Chondrocyte (in vitro differentiated cells): ENCODE results near the gene GFAP. TPM values are rescaled to one million over a fixed set of nuclear protein-coding genes. Genes with fewer than 3 reads are reported as not detected.

Experiments
- DNase-seq: peaks from one replicate; pipeline ENCODE4 v3.0.0; 2021; ENCODE audit warnings: mixed read lengths, low spot score
- H3K27ac Mint-ChIP-seq: one replicate; pipeline ENCODE4 v1.8.0; 2021; ENCODE audit warnings: mild to moderate bottlenecking, moderate library complexity, mixed read lengths; ENCODE audit not compliant: unreplicated experiment
- H3K27me3 Mint-ChIP-seq: 2 replicates; pipeline ENCODE4 v1.8.0; 2021; ENCODE audit warnings: low read depth, mixed read lengths
- H3K36me3 Mint-ChIP-seq: 2 replicates; pipeline ENCODE4 v1.8.0; 2021; ENCODE audit warnings: low read depth, mixed read lengths
- H3K4me1 Mint-ChIP-seq: 2 replicates; pipeline ENCODE4 v1.8.0; 2021; ENCODE audit warnings: low read depth, mild to moderate bottlenecking, mixed read lengths
- H3K4me3 Mint-ChIP-seq: one replicate; pipeline ENCODE4 v1.8.0; 2021; ENCODE audit warnings: mild to moderate bottlenecking, moderate library complexity, mixed read lengths; ENCODE audit not compliant: unreplicated experiment
- H3K9me3 Mint-ChIP-seq: 2 replicates; pipeline ENCODE4 v1.8.0; 2021; ENCODE audit warnings: low read depth, mixed read lengths
- CTCF ChIP-seq: fragments of 200-600 bp; sonication (generic); IDR thresholded peaks from 2 replicates; pipeline ENCODE4 v1.5.0; 2021; ENCODE audit warnings: antibody characterized with exemption, mild to moderate bottlenecking, moderate library complexity
- total RNA-seq: library from RNA; stranded (reverse); gene quantifications from 3 replicates; pipeline ENCODE4 v1.2.1, GENCODE V29; 2021

Gene GFAP
- total RNA-seq, 1 donor from 2014 or later: 0.55 TPM

DNA sequence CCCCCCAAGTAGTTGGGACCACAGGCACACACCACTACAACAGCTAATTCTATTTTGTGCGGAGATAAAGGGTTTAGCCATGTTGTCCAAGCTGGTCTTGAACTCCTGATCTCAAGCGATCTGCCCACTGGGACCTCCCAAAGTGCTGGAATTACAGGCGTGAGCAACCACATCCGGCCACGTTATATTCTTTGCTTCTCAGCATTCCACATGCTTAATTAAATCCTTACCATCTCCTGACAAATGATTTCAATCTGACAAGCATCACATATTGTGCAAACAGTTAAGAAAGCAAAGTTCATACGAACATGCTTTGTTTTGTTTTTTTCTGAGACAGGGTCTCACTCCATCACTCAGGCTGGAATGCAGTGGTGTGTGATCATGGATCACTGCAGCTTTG is 49.4 kb downstream of the GFAP start:
- Mint-ChIP-seq H3K27me3 (no peaks in the 10 kb centered on the region), H3K4me3 (no peak overlapping the region), H3K4me1 (no peaks in the 10 kb centered on the region), H3K9me3 (no peaks in the 10 kb centered on the region), H3K27ac (no peak overlapping the region), H3K36me3 (peaks cover 25% of the 10 kb centered on the region)
- TF ChIP-seq CTCF: no peak
- no peak for DNase-seq

DNA sequence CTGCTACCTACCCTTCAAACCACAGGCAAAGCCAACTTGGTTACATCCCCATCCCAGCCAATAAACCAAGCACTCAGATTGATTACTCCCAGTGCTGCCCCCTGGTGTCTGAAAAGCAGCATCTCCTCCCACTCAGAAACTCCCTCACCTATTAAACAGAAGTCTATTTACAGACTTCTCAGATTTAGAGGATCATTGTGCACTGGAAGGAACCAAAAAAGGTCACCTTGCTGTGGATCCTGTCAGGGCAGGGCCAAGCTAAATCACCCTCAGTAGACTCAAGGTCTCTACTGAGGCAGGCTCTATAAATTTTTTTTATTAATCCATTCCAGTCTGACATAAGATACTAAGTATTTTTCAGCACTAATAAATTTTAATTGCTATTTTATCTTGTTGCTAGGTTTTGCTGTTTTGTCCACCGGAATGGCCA is 50.1 kb downstream of the GFAP start:
- Mint-ChIP-seq H3K4me1 (no peaks in the 10 kb centered on the region), H3K9me3 (no peaks in the 10 kb centered on the region), H3K27ac (no peak overlapping the region), H3K27me3 (no peaks in the 10 kb centered on the region), H3K36me3 (peaks cover 21% of the 10 kb centered on the region), H3K4me3 (no peak overlapping the region)
- DNase-seq: no peak
- peak; percentile 95 for TF ChIP-seq CTCF

DNA sequence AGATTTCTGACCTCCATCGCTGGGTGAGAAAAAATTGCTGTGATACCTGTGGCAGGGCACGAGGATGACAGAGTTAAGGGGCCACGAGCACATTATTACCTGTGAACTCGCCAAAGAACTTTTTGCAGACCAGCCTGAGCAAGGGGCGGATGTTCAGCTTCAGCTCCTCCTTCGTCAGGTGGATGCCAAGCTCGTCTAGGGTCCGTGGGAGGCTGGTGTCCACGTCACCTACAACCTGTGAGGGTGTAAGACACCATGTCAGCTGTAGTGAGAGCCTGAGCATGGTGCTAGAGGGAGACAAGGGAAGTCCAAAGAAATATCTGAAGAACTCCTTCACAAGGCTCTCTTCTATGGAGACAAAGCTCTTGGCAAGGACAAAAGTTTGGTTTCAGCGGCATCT is 50.5 kb downstream of the GFAP start:
- Mint-ChIP-seq H3K4me3 (no peak overlapping the region), H3K27ac (no peak overlapping the region), H3K36me3 (peaks cover 24% of the 10 kb centered on the region), H3K4me1 (no peaks in the 10 kb centered on the region), H3K27me3 (no peaks in the 10 kb centered on the region), H3K9me3 (no peaks in the 10 kb centered on the region)
- TF ChIP-seq CTCF: no peak
- no peak for DNase-seq

DNA sequence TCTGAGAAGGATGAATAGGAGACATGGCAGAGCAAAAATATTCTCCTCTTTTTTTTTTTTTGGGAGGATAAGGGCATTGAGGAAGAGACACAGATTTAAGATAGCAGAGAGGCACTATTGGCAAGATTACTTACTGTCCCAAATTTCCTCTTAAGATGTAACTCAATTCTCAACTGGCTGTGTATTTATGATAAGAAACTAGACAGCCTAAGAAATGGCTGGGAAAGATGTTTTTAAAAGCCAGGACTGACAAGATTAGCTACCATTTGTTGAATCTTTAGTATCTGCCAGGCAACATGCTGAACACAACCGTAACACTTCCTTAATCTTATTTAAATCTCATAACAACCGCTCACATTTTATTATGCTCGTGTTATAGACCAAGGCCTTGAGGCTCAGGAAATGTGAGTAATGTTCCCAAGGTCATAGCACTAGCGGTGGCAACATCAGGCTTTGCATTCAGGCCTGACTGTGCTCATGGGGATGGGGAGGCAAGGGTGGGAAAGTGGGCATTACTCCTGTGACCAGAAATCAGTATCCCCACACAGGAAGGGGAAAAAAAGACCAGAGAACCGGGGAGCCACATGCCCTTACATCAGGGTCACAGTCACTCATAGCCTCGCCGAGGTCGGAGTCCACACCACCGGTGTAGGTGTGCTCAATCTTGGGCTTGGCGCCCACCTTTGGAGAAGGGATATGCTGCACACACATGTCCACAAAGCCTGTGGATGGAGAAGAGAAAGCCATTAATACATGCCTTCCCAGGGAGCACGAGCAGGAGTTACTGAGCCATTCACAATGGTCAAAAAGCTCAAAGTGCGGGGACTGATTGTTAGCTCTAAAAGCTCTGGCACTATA is 52.0 kb downstream of the GFAP start:
- Mint-ChIP-seq H3K4me3 (no peak overlapping the region), H3K4me1 (no peaks in the 10 kb centered on the region), H3K27ac (no peak overlapping the region), H3K9me3 (no peaks in the 10 kb centered on the region), H3K36me3 (peaks cover 24% of the 10 kb centered on the region), H3K27me3 (no peaks in the 10 kb centered on the region)
- TF ChIP-seq CTCF: no peak
- no peak for DNase-seq

DNA sequence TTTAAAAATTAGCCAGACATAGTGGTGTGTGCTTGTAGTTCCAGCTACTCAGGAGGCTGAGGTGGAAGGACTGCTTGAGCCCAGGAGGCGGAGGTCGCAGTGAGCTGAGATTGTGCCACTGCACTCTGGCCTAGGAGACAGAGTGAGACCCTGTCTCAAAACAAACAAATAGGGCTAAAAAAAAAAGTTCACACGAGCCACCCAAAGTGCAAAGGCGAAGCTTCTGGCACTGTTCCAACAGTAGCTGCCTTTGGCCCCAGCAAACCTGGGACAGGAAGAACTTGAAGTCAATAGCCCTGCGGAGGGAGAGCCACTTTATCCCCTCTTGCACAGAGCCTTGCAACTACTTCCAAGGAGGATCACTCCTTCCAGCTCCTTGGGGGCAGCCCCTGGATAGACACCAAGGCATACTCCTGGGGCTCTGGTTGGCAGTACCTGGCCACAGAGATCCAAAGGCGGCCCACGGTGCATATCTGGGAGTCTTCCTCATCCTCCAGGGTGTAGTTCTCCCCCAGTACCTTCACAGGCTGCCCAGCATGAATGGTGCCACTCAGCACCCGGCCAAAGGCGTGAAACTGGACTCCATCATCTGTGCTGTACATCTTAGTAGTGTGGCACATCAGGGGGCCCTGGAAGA is 52.9 kb downstream of the GFAP start:
- no peak for TF ChIP-seq CTCF
- Mint-ChIP-seq H3K4me1 (no peaks in the 10 kb centered on the region), H3K27ac (no peak overlapping the region), H3K9me3 (no peaks in the 10 kb centered on the region), H3K27me3 (no peaks in the 10 kb centered on the region), H3K4me3 (no peak overlapping the region), H3K36me3 (peaks cover 24% of the 10 kb centered on the region)
- DNase-seq: no peak
